Lower leg skin (tissue), 3 donors: Measurements from ENCODE around the gene RPL36.
A peak's percentile ranks its signal among the peaks of the same experiment; 100 is the strongest.

Source experiments
- CTCF ChIP-seq, 3 donors: fragments of 450-650 bp; IDR thresholded peaks; one replicate each; pipeline ENCODE4 v1.5.1; 2016; ENCODE audit warnings: antibody characterized with exemption in 3 of 3, mild to moderate bottlenecking in 3 of 3, moderate library complexity in 2 of 3
- POLR2A ChIP-seq, 2 donors: fragments of 450-650 bp; IDR thresholded peaks; one replicate each; pipeline ENCODE4 v1.6.1; 2016 to 2017; ENCODE audit warnings: antibody characterized with exemption in 2 of 2, mild to moderate bottlenecking in 1 of 2, moderate library complexity in 1 of 2

- TF ChIP-seq POLR2A (IDR thresholded peaks at IDR 0.05) (no peak), CTCF (IDR thresholded peaks at IDR 0.05) (peak in 1 of 3 donors; percentile 42)
These were observed 3.3 kb upstream of the RPL36 start for GRCh38 chr19:5686647-5687359.
